HAP-1 (cell line): ENCODE measurements around the gene FRMD4A.

Source experiments
- DNase-seq, 2 experiments: peaks; one replicate each; pipeline ENCODE4 v3.0.0-alpha.2; 2016 to 2020; ENCODE audit warnings: low spot score in 2 of 2
- H3K27me3 ChIP-seq: fragments of 250-450 bp; sonication (Bioruptor Pico); 2 replicates; pipeline ENCODE4 v1.5.1; 2020; ENCODE audit warnings: low read depth, mild to moderate bottlenecking, moderate library complexity
- H3K36me3 ChIP-seq: fragments of 250-450 bp; sonication (Bioruptor Pico); replicated peaks from 2 replicates; pipeline ENCODE4 v1.5.1; 2020; ENCODE audit warnings: mild to moderate bottlenecking
- H3K4me1 ChIP-seq: fragments of 250-450 bp; sonication (Bioruptor Pico); 2 replicates; pipeline ENCODE4 v1.5.1; 2020; ENCODE audit warnings: mild to moderate bottlenecking
- H3K4me3 ChIP-seq: fragments of 250-450 bp; sonication (Bioruptor Pico); 2 replicates; pipeline ENCODE4 v1.5.1; 2020; ENCODE audit warnings: mild to moderate bottlenecking, moderate library complexity
- H3K9me3 ChIP-seq: fragments of 250-450 bp; sonication (Bioruptor Pico); 2 replicates; pipeline ENCODE4 v1.5.1; 2020; ENCODE audit warnings: mild to moderate bottlenecking, moderate library complexity
- in situ Hi-C: fragments of 300-500 bp; cut with MboI; formaldehyde crosslinking; loops from 3 replicates; pipeline ENCODE4 v1.14.3; 2020; ENCODE audit warnings: low sequenced_read_pairs, inconsistent platforms, mixed read lengths

FRMD4A gene

GRCh38 chr10:14173706-14174594, 156.8 kb downstream of the FRMD4A start:
- H3K27me3 ChIP-seq, result peaks cover 26% of the 10 kb centered on the region
- in situ Hi-C loops, result no loop called here
- DNase-seq, result no peak

GRCh38 chr10:14173391-14173705, 157.4 kb downstream of the FRMD4A start:
- no peaks in the 10 kb centered on the region for H3K9me3 ChIP-seq
- H3K4me1 ChIP-seq, result no peaks in the 10 kb centered on the region
- DNase-seq, result no peak
- peaks cover 28% of the 10 kb centered on the region for H3K27me3 ChIP-seq
- peak overlapping the region; percentile 22 for H3K4me3 ChIP-seq
- in situ Hi-C loops, result no loop called here
- H3K36me3 ChIP-seq, result no peaks in the 10 kb centered on the region

More at GRCh38 chr10:14173706-14174594, 156.8 kb downstream of the FRMD4A start:
- H3K9me3 ChIP-seq, result no peaks in the 10 kb centered on the region
- H3K36me3 ChIP-seq, result no peaks in the 10 kb centered on the region
- no peaks in the 10 kb centered on the region for H3K4me1 ChIP-seq
- H3K4me3 ChIP-seq, result peak overlapping the region; percentile 22

GRCh38 chr10:14172336-14172950, 158.3 kb downstream of the FRMD4A start:
- no peak overlapping the region for H3K4me3 ChIP-seq
- in situ Hi-C loops, result no loop called here
- peaks cover 28% of the 10 kb centered on the region for H3K27me3 ChIP-seq
- no peaks in the 10 kb centered on the region for H3K36me3 ChIP-seq
- no peaks in the 10 kb centered on the region for H3K4me1 ChIP-seq
- DNase-seq, result no peak
- H3K9me3 ChIP-seq, result no peaks in the 10 kb centered on the region

- in situ Hi-C loops, result no loop called here
- Histone ChIP-seq H3K36me3 (no peaks in the 10 kb centered on the region), H3K9me3 (no peaks in the 10 kb centered on the region), H3K4me1 (no peaks in the 10 kb centered on the region), H3K4me3 (no peak overlapping the region), H3K27me3 (peaks cover 28% of the 10 kb centered on the region)
- no peak for DNase-seq
Observed at GRCh38 chr10:14171336-14171735, 159.4 kb downstream of the FRMD4A start.

- Histone ChIP-seq H3K9me3 (no peaks in the 10 kb centered on the region), H3K36me3 (no peaks in the 10 kb centered on the region), H3K4me1 (no peaks in the 10 kb centered on the region), H3K27me3 (peaks cover 1% of the 10 kb centered on the region; the same call in 1 of the 2 replicates), H3K4me3 (no peak overlapping the region)
- in situ Hi-C loops, result no loop called here
- peak in 1 of 2 experiments; percentile 38 for DNase-seq
Observed at GRCh38 chr10:14163377-14164086, 167.2 kb downstream of the FRMD4A start.

- no peak overlapping the region for H3K4me3 ChIP-seq
- H3K27me3 ChIP-seq, result no peaks in the 10 kb centered on the region
- H3K4me1 ChIP-seq, result no peaks in the 10 kb centered on the region
- H3K36me3 ChIP-seq, result no peaks in the 10 kb centered on the region
- no peak for DNase-seq
- no peaks in the 10 kb centered on the region for H3K9me3 ChIP-seq
- in situ Hi-C loops, result no loop called here
Observed at GRCh38 chr10:14162629-14163344, 167.9 kb downstream of the FRMD4A start.

- no peaks in the 10 kb centered on the region; the same call in 1 of the 2 replicates for H3K9me3 ChIP-seq
- no peak for DNase-seq
- no peak overlapping the region for H3K4me3 ChIP-seq
- no peaks in the 10 kb centered on the region for H3K36me3 ChIP-seq
- H3K27me3 ChIP-seq, result no peaks in the 10 kb centered on the region
- in situ Hi-C loops, result no loop called here
- H3K4me1 ChIP-seq, result no peaks in the 10 kb centered on the region
Observed at GRCh38 chr10:14162061-14162460, 168.7 kb downstream of the FRMD4A start.

GRCh38 chr10:14160299-14160698, 170.4 kb downstream of the FRMD4A start:
- in situ Hi-C loops, result no loop called here
- H3K9me3 ChIP-seq, result no peaks in the 10 kb centered on the region; the same call in 1 of the 2 replicates
- H3K27me3 ChIP-seq, result 0 out of 2 replicates have a peak, but pooled peaks cover 2% of the 10 kb centered on the region
- H3K4me3 ChIP-seq, result no peak overlapping the region
- H3K36me3 ChIP-seq, result no peaks in the 10 kb centered on the region
- no peak for DNase-seq
- H3K4me1 ChIP-seq, result no peaks in the 10 kb centered on the region

GRCh38 chr10:14158575-14158974, 172.1 kb downstream of the FRMD4A start:
- Histone ChIP-seq H3K4me3 (no peak overlapping the region), H3K9me3 (no peaks in the 10 kb centered on the region; the same call in 1 of the 2 replicates), H3K27me3 (0 out of 2 replicates have a peak, but pooled peaks cover 2% of the 10 kb centered on the region), H3K36me3 (no peaks in the 10 kb centered on the region), H3K4me1 (no peaks in the 10 kb centered on the region)
- no peak for DNase-seq
- in situ Hi-C loops, result no loop called here

GRCh38 chr10:14156104-14156503, 174.6 kb downstream of the FRMD4A start:
- H3K9me3 ChIP-seq, result no peaks in the 10 kb centered on the region; the same call in 1 of the 2 replicates
- in situ Hi-C loops, result no loop called here
- H3K36me3 ChIP-seq, result no peaks in the 10 kb centered on the region
- H3K27me3 ChIP-seq, result 0 out of 2 replicates have a peak, but pooled peaks cover 2% of the 10 kb centered on the region
- no peak overlapping the region for H3K4me3 ChIP-seq
- H3K4me1 ChIP-seq, result no peaks in the 10 kb centered on the region
- no peak for DNase-seq

GRCh38 chr10:14153570-14154055, 177.1 kb downstream of the FRMD4A start:
- in situ Hi-C loops, result no loop called here
- H3K36me3 ChIP-seq, result no peaks in the 10 kb centered on the region
- no peak overlapping the region for H3K4me3 ChIP-seq
- no peaks in the 10 kb centered on the region; the same call in 1 of the 2 replicates for H3K9me3 ChIP-seq
- 0 out of 2 replicates have a peak, but pooled peaks cover 2% of the 10 kb centered on the region for H3K27me3 ChIP-seq
- no peaks in the 10 kb centered on the region for H3K4me1 ChIP-seq
- no peak for DNase-seq

- 0 out of 2 replicates have a peak, but pooled peaks cover 2% of the 10 kb centered on the region for H3K27me3 ChIP-seq
- in situ Hi-C loops, result no loop called here
- DNase-seq, result no peak
Observed at GRCh38 chr10:14151571-14151970, 179.2 kb downstream of the FRMD4A start.

GRCh38 chr10:14150526-14150925, 180.2 kb downstream of the FRMD4A start:
- Histone ChIP-seq H3K4me1 (no peaks in the 10 kb centered on the region), H3K9me3 (no peaks in the 10 kb centered on the region), H3K36me3 (no peaks in the 10 kb centered on the region), H3K27me3 (no peaks in the 10 kb centered on the region), H3K4me3 (no peak overlapping the region)
- in situ Hi-C loops, result no loop called here
- no peak for DNase-seq

More at GRCh38 chr10:14151571-14151970, 179.2 kb downstream of the FRMD4A start:
- Histone ChIP-seq H3K4me1 (no peaks in the 10 kb centered on the region), H3K36me3 (no peaks in the 10 kb centered on the region), H3K9me3 (no peaks in the 10 kb centered on the region), H3K4me3 (no peak overlapping the region)
